ENCODE results near the gene WNT2B. TPM values are rescaled to one million over a fixed set of nuclear protein-coding genes. Genes with fewer than 3 reads are reported as not detected.

The WNT2B gene
- total RNA-seq (10 to 100 TPM in 1 of 9 donors, 1 to 10 TPM in 8; 1.6 to 16.2 (median 2.8) TPM), polyA plus RNA-seq (1 to 10 TPM in 1 of 2 donors, under 1 TPM in 1; 0.71 to 1.6 TPM)
- long read RNA-seq, donor 1, partial matches to known transcripts, result 1 of 7 reads
- long read RNA-seq, donor 1, other reads (novel, unspliced or antisense), result 4 of 7 reads
- long read RNA-seq, donor 2, partial matches to known transcripts, result 0 of 2 reads
- long read RNA-seq, donor 2, other reads (novel, unspliced or antisense), result 0 of 2 reads
- long read RNA-seq, donor 3, partial matches to known transcripts, result 0 of 3 reads
- long read RNA-seq, donor 3, other reads (novel, unspliced or antisense), result 2 of 3 reads

DNA sequence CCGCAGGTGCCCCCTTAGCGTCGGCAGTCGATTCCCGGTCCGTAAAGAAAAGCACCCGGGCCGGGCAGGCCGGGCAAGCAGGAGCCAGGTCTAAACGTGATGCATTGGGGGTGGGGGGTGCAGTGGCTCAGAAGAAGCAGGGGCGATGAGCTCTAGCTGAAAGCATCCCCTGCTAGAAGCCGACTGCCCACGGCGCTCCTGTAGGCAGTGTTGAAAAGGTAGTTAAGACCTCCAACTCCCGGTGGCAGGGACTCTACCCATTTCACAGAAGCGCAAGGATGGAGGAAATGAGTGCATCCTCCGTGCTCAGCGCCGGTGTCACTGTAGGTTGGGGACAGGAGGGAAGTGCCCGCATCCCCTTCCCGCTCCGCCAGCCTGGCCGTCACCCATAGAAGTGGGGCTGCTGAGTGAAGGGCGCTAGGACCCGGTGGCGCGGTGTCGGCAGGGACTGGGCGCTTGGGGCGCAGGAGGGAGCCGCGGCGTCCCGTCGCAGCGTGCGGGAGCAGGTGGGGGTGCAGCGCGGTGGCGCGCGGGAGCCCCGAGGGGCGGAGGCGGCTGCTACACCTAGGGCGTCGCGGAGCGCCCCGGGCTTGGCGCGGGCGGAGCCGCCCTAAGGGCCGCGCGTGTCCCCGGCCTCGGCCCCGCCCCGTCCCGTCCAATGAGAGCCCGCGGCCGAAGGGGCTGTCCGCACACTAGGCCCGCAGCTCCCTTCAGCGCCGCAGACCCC, at the start of gene WNT2B:
TSS of gene WNT2B (plus strand) at position 688 of the 727 bp plus-strand sequence. CDS start 298 bp downstream, outside the sequence.
- peak within 1 kb of the TSS; percentile 18 to 67 (median 56) for H3K4me3 ChIP-seq
- intact Hi-C loops (cut with DNase I), result loop anchor here in 7 of 10 donors (10.0 kb wide), 3 partner anchors 106 to 196 kb away; partner anchors contain the start of genes RHOC (in 4 of the 7), CAPZA1 (in 2 of the 7), MOV10 (in 2 of the 7) and ST7L (in 2 of the 7)
- no peaks in the 10 kb centered on the region for H3K9me3 ChIP-seq
- H3K36me3 ChIP-seq, result no peaks in the 10 kb centered on the region
- TF ChIP-seq, protein P1, sequence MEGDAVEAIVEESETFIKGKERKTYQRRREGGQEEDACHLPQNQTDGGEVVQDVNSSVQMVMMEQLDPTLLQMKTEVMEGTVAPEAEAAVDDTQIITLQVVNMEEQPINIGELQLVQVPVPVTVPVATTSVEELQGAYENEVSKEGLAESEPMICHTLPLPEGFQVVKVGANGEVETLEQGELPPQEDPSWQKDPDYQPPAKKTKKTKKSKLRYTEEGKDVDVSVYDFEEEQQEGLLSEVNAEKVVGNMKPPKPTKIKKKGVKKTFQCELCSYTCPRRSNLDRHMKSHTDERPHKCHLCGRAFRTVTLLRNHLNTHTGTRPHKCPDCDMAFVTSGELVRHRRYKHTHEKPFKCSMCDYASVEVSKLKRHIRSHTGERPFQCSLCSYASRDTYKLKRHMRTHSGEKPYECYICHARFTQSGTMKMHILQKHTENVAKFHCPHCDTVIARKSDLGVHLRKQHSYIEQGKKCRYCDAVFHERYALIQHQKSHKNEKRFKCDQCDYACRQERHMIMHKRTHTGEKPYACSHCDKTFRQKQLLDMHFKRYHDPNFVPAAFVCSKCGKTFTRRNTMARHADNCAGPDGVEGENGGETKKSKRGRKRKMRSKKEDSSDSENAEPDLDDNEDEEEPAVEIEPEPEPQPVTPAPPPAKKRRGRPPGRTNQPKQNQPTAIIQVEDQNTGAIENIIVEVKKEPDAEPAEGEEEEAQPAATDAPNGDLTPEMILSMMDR (IDR thresholded peaks at IDR 0.05), result no peak
- TF ChIP-seq POLR2A (IDR thresholded peaks at IDR 0.05), result no peak
- ATAC-seq, result peak in 3 of 4 donors; percentile 20 to 64 (median 48)
- peak in 1 of 5 donors; percentile 62 for DNase-seq
- no peak within 1 kb of the TSS for H3K27ac ChIP-seq
- H3K27me3 ChIP-seq, result peaks cover 0 to 42% (median 11%) of the 10 kb centered on the region in 9 donors
- H3K4me1 ChIP-seq, result peaks cover 0 to 24% (median 16%) of the 10 kb centered on the region in 12 donors
- 0 to 5% (median 1%) methylated on average over 17 to 69 of the region's 69 CpGs for WGBS, 4 donors

DNA sequence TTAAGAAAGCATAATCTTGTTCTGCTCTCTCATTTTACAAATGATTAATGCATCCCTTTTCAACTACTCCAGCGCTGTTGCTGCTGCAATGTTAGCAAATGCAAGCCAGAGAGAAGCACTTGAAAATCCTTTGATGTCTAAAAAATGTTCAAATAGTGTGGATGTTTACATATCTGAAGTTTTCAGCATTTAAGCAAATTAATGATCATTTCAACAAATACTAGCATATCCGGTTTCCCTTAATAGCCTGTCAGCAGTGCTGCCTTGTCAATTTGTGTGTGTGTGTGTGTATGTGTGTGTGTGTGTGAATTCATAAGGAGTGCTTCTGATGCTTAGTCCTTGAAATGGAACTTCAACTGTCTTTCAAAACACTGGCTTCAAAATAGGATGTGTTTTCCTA, 48.1 kb upstream of the WNT2B start:
- Histone ChIP-seq H3K27ac (no peak overlapping the region), H3K27me3 (no peaks in the 10 kb centered on the region), H3K9me3 (no peaks in the 10 kb centered on the region), H3K36me3 (peaks cover 0 to 40% (median 34%) of the 10 kb centered on the region in 9 donors), H3K4me3 (no peak overlapping the region), H3K4me1 (peaks cover 0 to 23% (median 8%) of the 10 kb centered on the region in 12 donors)
- intact Hi-C loops (cut with DNase I), result loop anchor here in 2 of 10 donors (10.0 kb wide), 1 partner anchor 244 kb away; the partner anchor contains the start of gene RHOC (in 2 of the 2)
- WGBS, 4 donors, result 85 to 91% (median 89%) methylated on average over 2 of the region's 2 CpGs
- TF ChIP-seq POLR2A (IDR thresholded peaks at IDR 0.05), result no peak
- TF ChIP-seq, protein P1 (IDR thresholded peaks at IDR 0.05), result no peak
- ATAC-seq (no peak), DNase-seq (no peak)

DNA sequence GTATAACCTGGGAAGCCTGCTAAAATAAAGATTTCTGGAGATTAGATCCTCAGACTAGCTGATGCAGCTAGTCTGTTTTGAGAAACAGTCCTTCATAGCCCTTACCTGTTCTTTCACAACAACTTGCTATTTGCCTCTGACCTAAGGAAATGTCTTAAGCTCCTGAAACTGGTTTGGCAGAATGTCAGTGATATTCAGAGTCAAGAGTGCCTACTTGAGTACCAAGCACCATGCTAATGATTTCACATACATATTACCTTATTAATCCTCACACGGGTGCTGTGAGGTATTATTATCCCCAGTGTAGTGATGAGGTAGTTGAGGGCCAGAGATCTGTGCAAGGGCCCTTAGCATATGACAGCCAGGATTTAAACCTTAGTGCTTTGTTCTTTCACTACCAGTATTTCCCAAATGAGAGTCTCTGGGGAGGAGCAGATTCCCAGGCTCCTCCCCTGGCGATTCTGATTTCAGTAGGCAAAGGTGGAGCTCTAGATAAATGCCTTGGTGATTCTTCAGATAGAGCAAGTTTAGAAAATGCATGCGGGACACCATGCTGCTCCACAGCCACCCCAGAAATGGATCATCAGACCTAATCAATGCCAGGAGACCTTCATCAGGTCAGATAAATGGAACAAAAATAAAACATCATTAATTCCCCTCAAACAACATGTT, 47.4 kb upstream of the WNT2B start:
- H3K4me3 ChIP-seq, result no peak overlapping the region
- H3K27me3 ChIP-seq, result no peaks in the 10 kb centered on the region
- intact Hi-C loops (cut with DNase I), result loop anchor here in 2 of 10 donors (10.0 kb wide), 1 partner anchor 243 kb away; the partner anchor contains the start of gene RHOC (in 2 of the 2)
- ATAC-seq (no peak), DNase-seq (no peak)
- H3K27ac ChIP-seq, result peak overlapping the region in 5 of 12 donors; percentile 14 to 61 (median 30)
- no peaks in the 10 kb centered on the region for H3K9me3 ChIP-seq
- 59 to 67% (median 64%) methylated on average over 3 of the region's 3 CpGs for WGBS, 4 donors
- H3K36me3 ChIP-seq, result peaks cover 0 to 33% (median 27%) of the 10 kb centered on the region in 9 donors
- peaks cover 0 to 27% (median 12%) of the 10 kb centered on the region in 12 donors for H3K4me1 ChIP-seq
- TF ChIP-seq, protein P1 (IDR thresholded peaks at IDR 0.05), result no peak
- TF ChIP-seq POLR2A (IDR thresholded peaks at IDR 0.05), result no peak

Data from heart left ventricle (tissue), 16 donors.